HepG2 (cell line): Measurements from ENCODE around the gene TCOF1. TPM values are rescaled to one million over a fixed set of nuclear protein-coding genes. Genes with fewer than 3 reads are reported as not detected.

Experiments used
- ATAC-seq: fragments of 200-7000 bp; cut with Tn5 transposase; 3 replicates; pipeline ENCODE4 v1.9.1; 2020; ENCODE audit warnings: mild to moderate bottlenecking, moderate library complexity
- BruUV-seq: library from RNA; stranded (reverse); fragments of 400-500 nt; replicated peaks from 2 replicates; lab custom pipeline; 2021; lab: Mats Ljungman, UMichigan
- CTCF ChIA-PET: fragments of 300-600 bp; formaldehyde crosslinking; extraction: SDS; loops from one replicate; lab custom pipeline; 2021; ENCODE audit warnings: low total read pairs, inconsistent platforms, low intra/inter-chr PET ratio; lab: Yijun Ruan, JAX
- POLR2A ChIA-PET: fragments of 350-600 bp; sonication (Branson Sonifier 250); formaldehyde crosslinking; loops from one replicate; lab custom pipeline; 2020; ENCODE audit warnings: antibody characterized with exemption, inconsistent platforms; lab: Yijun Ruan, JAX
- DNase-seq: peaks from one replicate; pipeline ENCODE4 v3.0.0-alpha.2; 2015; ENCODE audit warnings: low spot score
- FAIRE-seq: peaks from 3 replicates; lab custom pipeline; 2011; peaks lifted over from hg19 to GRCh38; lab: Jason Lieb, UNC
- H2AFZ ChIP-seq: one replicate; pipeline ENCODE4 v1.6.1; 2011; ENCODE audit warnings: low read length, inconsistent platforms
- H3K27ac ChIP-seq: fragments of 300-600 bp; 3 replicates; pipeline ENCODE4 v1.8.0; 2011; ENCODE audit warnings: mixed run types, mild to moderate bottlenecking, mixed read lengths, low read length, inconsistent platforms; ENCODE audit not compliant: insufficient read depth; ENCODE audit errors: extremely low read length
- H3K27me3 ChIP-seq, 2 experiments: fragments of 200-600 bp in 1 of 2; 2 replicates in 1 of 2; 3 replicates in 1 of 2; pipeline versions ENCODE4 v1.6.0 to v1.8.0; 2011; ENCODE audit warnings: low read length in 2 of 2, mild to moderate bottlenecking in 2 of 2, moderate library complexity in 2 of 2, inconsistent platforms in 1 of 2; ENCODE audit not compliant: insufficient read depth in 2 of 2, control insufficient read depth in 1 of 2
- H3K36me3 ChIP-seq, 2 experiments: fragments of 200-600 bp in 1 of 2; replicated peaks in 1 of 2; 2 replicates in 1 of 2; 3 replicates in 1 of 2; pipeline versions ENCODE4 v1.5.1 to v1.8.0; 2011; ENCODE audit warnings: low read length in 2 of 2, inconsistent platforms in 1 of 2; ENCODE audit not compliant: insufficient read depth in 2 of 2, control insufficient read depth in 1 of 2
- H3K4me1 ChIP-seq: 2 replicates; pipeline ENCODE4 v1.5.1; 2012; ENCODE audit warnings: low read length, inconsistent platforms; ENCODE audit not compliant: insufficient read depth
- H3K4me2 ChIP-seq: 2 replicates; pipeline ENCODE4 v1.6.0; 2011; ENCODE audit warnings: low read depth, low read length, inconsistent platforms
- H3K4me3 ChIP-seq, 3 experiments: fragments of 200-600 bp in 1 of 3; sonication (generic), shearing (Covaris generic) in 1 of 3; replicated peaks in 1 of 3; 2 replicates each; pipeline ENCODE4 v1.5.1; 2011 to 2016; ENCODE audit warnings: low read length in 3 of 3, inconsistent platforms in 2 of 3, low read depth in 2 of 3, mild to moderate bottlenecking in 2 of 3, control low read depth in 1 of 3, mixed read lengths in 1 of 3; ENCODE audit not compliant: insufficient read depth in 1 of 3
- H3K79me2 ChIP-seq: one replicate; pipeline ENCODE4 v1.6.1; 2011; ENCODE audit warnings: low read length, inconsistent platforms; ENCODE audit not compliant: insufficient read depth
- H3K9ac ChIP-seq: 2 replicates; pipeline ENCODE4 v1.6.0; 2011; ENCODE audit warnings: mild to moderate bottlenecking, low read depth, low read length, inconsistent platforms; ENCODE audit not compliant: insufficient read depth
- H3K9me3 ChIP-seq: 2 replicates; pipeline ENCODE4 v1.5.1; 2012; ENCODE audit warnings: mild to moderate bottlenecking, low read length
- H4K20me1 ChIP-seq: 2 replicates; pipeline ENCODE4 v1.6.0; 2011; ENCODE audit warnings: inconsistent platforms, mild to moderate bottlenecking, low read length, moderate library complexity; ENCODE audit not compliant: insufficient read depth
- CBX1 ChIP-seq: IDR thresholded peaks from one replicate; pipeline ENCODE4 v1.6.1; 2016; ENCODE audit warnings: antibody characterized with exemption, low read depth
- CSRNP1 ChIP-seq: sonication (generic); formaldehyde crosslinking; IDR thresholded peaks from 2 replicates; pipeline ENCODE4 v1.8.1; 2023; ENCODE audit warnings: mild to moderate bottlenecking, missing genetic modification reagents
- ETS1 ChIP-seq: sonication (generic); formaldehyde crosslinking; IDR thresholded peaks from 2 replicates; pipeline ENCODE4 v1.4.0; 2020; ENCODE audit warnings: missing genetic modification reagents
- ETV6 ChIP-seq: sonication (generic); formaldehyde crosslinking; conservative IDR thresholded peaks from 2 replicates; pipeline ENCODE4 v1.4.0; 2020; ENCODE audit warnings: missing genetic modification reagents
- MAFK ChIP-seq, 2 experiments: IDR thresholded peaks in 1 of 2; conservative IDR thresholded peaks in 1 of 2; 2 replicates each; pipeline ENCODE4 v1.6.1; 2011; ENCODE audit warnings: improper control_type of control experiment in 2 of 2, low read length in 2 of 2
- PHF20 ChIP-seq: sonication (generic); formaldehyde crosslinking; IDR thresholded peaks from 2 replicates; pipeline ENCODE4 v1.5.0; 2020; ENCODE audit warnings: mild to moderate bottlenecking, missing genetic modification reagents
- RARG ChIP-seq: sonication (generic); formaldehyde crosslinking; IDR thresholded peaks from 2 replicates; pipeline ENCODE4 v1.4.0; 2020; ENCODE audit warnings: low read depth, mild to moderate bottlenecking, missing genetic modification reagents
- REL ChIP-seq: sonication (generic); formaldehyde crosslinking; conservative IDR thresholded peaks from 2 replicates; pipeline ENCODE4 v1.8.0; 2022; ENCODE audit warnings: mild to moderate bottlenecking, missing genetic modification reagents, moderate library complexity
- SALL2 ChIP-seq: sonication (generic); formaldehyde crosslinking; IDR thresholded peaks from 2 replicates; pipeline ENCODE4 v1.8.1; 2023; ENCODE audit warnings: mild to moderate bottlenecking, missing genetic modification reagents, inconsistent platforms
- TRAFD1 ChIP-seq: sonication (generic); formaldehyde crosslinking; IDR thresholded peaks from 2 replicates; pipeline ENCODE4 v1.5.1; 2020; ENCODE audit warnings: missing genetic modification reagents, mild to moderate bottlenecking, borderline replicate concordance
- ZBTB25 ChIP-seq: IDR thresholded peaks from 2 replicates; pipeline ENCODE4 v1.6.1; 2018; ENCODE audit warnings: missing genetic modification reagents
- ZGPAT ChIP-seq: IDR thresholded peaks from 2 replicates; pipeline ENCODE4 v1.6.1; 2016; ENCODE audit warnings: mild to moderate bottlenecking
- ZNF235 ChIP-seq: sonication (generic); formaldehyde crosslinking; IDR thresholded peaks from 2 replicates; pipeline ENCODE4 v1.8.1; 2023; ENCODE audit warnings: mild to moderate bottlenecking, missing genetic modification reagents, borderline replicate concordance
- ZNF720 ChIP-seq: sonication (generic); formaldehyde crosslinking; IDR thresholded peaks from 2 replicates; pipeline ENCODE4 v1.4.0; 2020; ENCODE audit warnings: missing genetic modification reagents
- ZNF792 ChIP-seq: IDR thresholded peaks from 2 replicates; pipeline ENCODE4 v1.6.1; 2016
- WGBS: methylation state at CpG from one replicate; pipeline ENCODE4 v1.1.6; 2017; ENCODE audit warnings: low lambda C conversion rate; 5-methylcytosine and 5-hydroxymethylcytosine counted together
- in situ Hi-C: cut with HindIII; loops from 2 replicates; pipeline ENCODE4 v1.10.0; 2017; ENCODE audit warnings: low pct_unique_long_range_greater_than_20kb; ENCODE audit not compliant: extremely low pct_ligation_motif_present
- intact Hi-C: fragments of 100-400 bp; cut with micrococcal nuclease; formaldehyde crosslinking; loops from one replicate; pipeline ENCODE4 v1.10.0; 2022; ENCODE audit not compliant: unreplicated experiment
- polyA plus RNA-seq, 8 experiments: library from polyadenylated mRNA; depleted of rRNA in 3 of 8; stranded (reverse) in 7 of 8; unstranded in 1 of 8; fragments of >200 nt; fragmentation: Illumina TruSeq in 4 of 8; extraction: Trizol in 4 of 8; gene quantifications; 2 replicates each; pipeline versions ENCODE4 v1.2.1 to v1.2.3, GENCODE V29; 2011 to 2016; ENCODE audit warnings: low read depth in 4 of 8, missing spikeins in 1 of 8, mixed read lengths in 1 of 8; ENCODE audit not compliant: insufficient read depth in 1 of 8
- total RNA-seq, 5 experiments: library from RNA; depleted of rRNA; stranded (reverse); fragments of >200 nt; fragmentation: Illumina TruSeq; extraction: Trizol; gene quantifications; 2 replicates each; pipeline ENCODE4 v1.2.3, GENCODE V29; 2016; ENCODE audit warnings: low read depth in 1 of 5

Gene TCOF1
- total and polyA plus RNA-seq, 2 of the 13 experiments (the other 11 are each of a cell fraction or from before 2014, with no cell fraction given) = 10.1 to 41.6 TPM

GRCh38 chr5:150329881-150330876 is 27.3 kb upstream of the TCOF1 start:
- in situ Hi-C loops (no loop called here), intact Hi-C loops (loop anchor here (5.0 kb wide), 1 partner anchor 312 kb away; the partner anchor contains the start of gene SYNPO)
- H3K4me1 ChIP-seq = peaks cover 28% of the 10 kb centered on the region
- H3K36me3 ChIP-seq = no peaks in the 10 kb centered on the region; a peak in 1 of 5 replicates
- H3K4me2 ChIP-seq = no peak overlapping the region
- ChIA-PET POLR2A (no interaction called here), CTCF (no interaction called here)
- ATAC-seq (no peak), FAIRE-seq (no peak), DNase-seq (no peak)
- TF ChIP-seq SALL2 (no peak), ZNF720 (CRISPR knock-in tag) (no peak), CSRNP1 (CRISPR knock-in tag) (no peak), ZNF792 (CRISPR knock-in tag) (no peak), ETV6 (CRISPR knock-in tag) (no peak), TRAFD1 (CRISPR knock-in tag) (no peak), ETS1 (CRISPR knock-in tag) (no peak), ZGPAT (no peak), RARG (no peak), MAFK (conservative IDR thresholded peaks at IDR 0.05 in 1 of 2, IDR thresholded peaks at IDR 0.05 in 1 of 2; ENCODE audit: low read length in 2 of 2) (no peak), ZNF235 (CRISPR knock-in tag) (no peak), REL (no peak), PHF20 (CRISPR knock-in tag) (no peak), ZBTB25 (CRISPR knock-in tag) (no peak), CBX1 (no peak)
- peaks cover 6 to 18% of the 10 kb centered on the region in 2 experiments; a peak in 3 of 5 replicates for H3K27me3 ChIP-seq
- H3K9ac ChIP-seq = no peak overlapping the region
- no peak overlapping the region for H3K27ac ChIP-seq
- H2AFZ ChIP-seq = no peak overlapping the region
- no peak overlapping the region for H3K4me3 ChIP-seq
- WGBS = 49% methylated on average over 16 of the region's 17 CpGs
- no peaks in the 10 kb centered on the region for H3K79me2 ChIP-seq
- no peaks in the 10 kb centered on the region for H4K20me1 ChIP-seq
- no peaks in the 10 kb centered on the region for H3K9me3 ChIP-seq
- no TSS peak for BruUV-seq
